HEK293 (cell line): ENCODE measurements around the gene PFKL.
A peak's percentile ranks its signal among the peaks of the same experiment; 100 is the strongest.

Source experiments
- CTCF ChIA-PET: fragments of 350-600 bp; formaldehyde crosslinking; extraction: SDS; loops from one replicate; lab custom pipeline; 2021; ENCODE audit warnings: antibody characterized with exemption; lab: Yijun Ruan, JAX
- POLR2A ChIA-PET: fragments of 300-600 bp; formaldehyde crosslinking; extraction: SDS; loops from one replicate; lab custom pipeline; 2020; ENCODE audit warnings: antibody characterized with exemption, inconsistent platforms; lab: Yijun Ruan, JAX
- H3K27ac ChIP-seq: fragments of 200-500 bp; sonication (Bioruptor generic); 2 replicates; pipeline ENCODE4 v1.5.1; 2014; ENCODE audit warnings: low read depth, low read length, control low read depth, inconsistent platforms; ENCODE audit errors: extremely low read depth
- H3K36me3 ChIP-seq, 2 experiments: fragments of 200-500 bp in 1 of 2; sonication (Bioruptor generic) in 1 of 2; 1 replicate in 1 of 2; 2 replicates in 1 of 2; pipeline ENCODE4 v1.5.1; 2014 to 2017; ENCODE audit warnings: inconsistent platforms in 2 of 2, low read length in 2 of 2; ENCODE audit not compliant: control insufficient read depth in 2 of 2, insufficient read depth in 1 of 2
- H3K4me1 ChIP-seq: fragments of 200-500 bp; sonication (Bioruptor generic); 2 replicates; pipeline ENCODE4 v1.5.1; 2014; ENCODE audit warnings: mild to moderate bottlenecking, low read length, inconsistent platforms; ENCODE audit not compliant: control insufficient read depth, insufficient read depth
- H3K4me3 ChIP-seq: 2 replicates; pipeline ENCODE4 v1.5.1; 2011; ENCODE audit warnings: low read depth, mild to moderate bottlenecking, control low read depth, low read length, moderate library complexity
- H3K9me3 ChIP-seq: fragments of 200-500 bp; sonication (Bioruptor generic); 2 replicates; pipeline ENCODE4 v1.5.1; 2014; ENCODE audit warnings: low read depth, low read length, inconsistent platforms; ENCODE audit not compliant: control insufficient read depth, insufficient read depth
- BCL11B ChIP-seq: fragments of 450-650 bp; formaldehyde crosslinking; IDR thresholded peaks from 2 replicates; pipeline ENCODE4 v1.5.1; 2016; ENCODE audit warnings: low read depth, missing biosample characterization, missing genetic modification characterization
- KLF1 ChIP-seq: fragments of 450-650 bp; formaldehyde crosslinking; IDR thresholded peaks from 2 replicates; pipeline ENCODE4 v1.5.1; 2016; ENCODE audit warnings: missing biosample characterization, missing genetic modification characterization
- MZF1 ChIP-seq: fragments of 450-650 bp; formaldehyde crosslinking; IDR thresholded peaks from 2 replicates; pipeline ENCODE4 v1.5.1; 2017; ENCODE audit warnings: missing biosample characterization, missing genetic modification characterization, borderline replicate concordance
- REST ChIP-seq: fragments of 450-650 bp; formaldehyde crosslinking; IDR thresholded peaks from 2 replicates; pipeline ENCODE4 v1.5.1; 2016; ENCODE audit warnings: missing biosample characterization, missing genetic modification characterization
- SETDB1 ChIP-seq: IDR thresholded peaks from one replicate; pipeline ENCODE4 v1.6.1; 2017; ENCODE audit warnings: mild to moderate bottlenecking, low read length, moderate library complexity, mixed read lengths; ENCODE audit not compliant: insufficient read length
- SP7 ChIP-seq: fragments of 450-650 bp; formaldehyde crosslinking; IDR thresholded peaks from 2 replicates; pipeline ENCODE4 v1.5.1; 2016; ENCODE audit warnings: missing biosample characterization, missing genetic modification characterization
- WT1 ChIP-seq: fragments of 450-650 bp; formaldehyde crosslinking; IDR thresholded peaks from 2 replicates; pipeline ENCODE4 v1.5.1; 2016; ENCODE audit warnings: missing biosample characterization, missing genetic modification characterization
- ZIC2 ChIP-seq: fragments of 450-650 bp; formaldehyde crosslinking; IDR thresholded peaks from 2 replicates; pipeline ENCODE4 v1.5.1; 2016; ENCODE audit warnings: missing biosample characterization, missing genetic modification characterization
- ZNF211 ChIP-seq: fragments of 450-650 bp; formaldehyde crosslinking; IDR thresholded peaks from 2 replicates; pipeline ENCODE4 v1.5.1; 2016; ENCODE audit warnings: low read depth, missing biosample characterization, missing genetic modification characterization
- ZNF621 ChIP-seq: fragments of 450-650 bp; formaldehyde crosslinking; IDR thresholded peaks from 2 replicates; pipeline ENCODE4 v1.5.1; 2017; ENCODE audit warnings: missing biosample characterization, missing genetic modification characterization
- TF ChIP-seq, protein P1 (sequence below): fragments of 450-650 bp; formaldehyde crosslinking; IDR thresholded peaks from 2 replicates; pipeline ENCODE4 v1.5.1; 2016; ENCODE audit warnings: missing biosample characterization, missing genetic modification characterization

The PFKL gene

DNA sequence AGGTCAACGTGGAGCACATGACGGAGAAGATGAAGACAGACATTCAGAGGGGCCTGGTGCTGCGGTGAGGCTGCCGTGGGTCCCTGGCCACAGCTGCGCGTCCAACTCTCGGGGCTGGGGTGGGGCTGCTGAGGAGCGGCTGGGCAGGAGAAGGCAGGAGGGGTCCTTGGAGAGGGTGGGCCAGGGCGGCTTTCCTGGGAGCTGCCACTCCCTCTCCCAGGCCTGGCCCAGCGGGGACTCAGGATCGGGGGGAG lies 24.9 kb downstream of the PFKL start:
- H3K4me3 ChIP-seq, result no peak overlapping the region
- CTCF ChIA-PET, result no interaction called here
- no peak for TF ChIP-seq REST
- peak; percentile 22; the same call in 1 of the 2 replicates for TF ChIP-seq KLF1 (tag by site-specific recombination)
- no peaks in the 10 kb centered on the region for H3K9me3 ChIP-seq
- H3K4me1 ChIP-seq, result no peaks in the 10 kb centered on the region
- no peak overlapping the region for H3K27ac ChIP-seq
- peaks cover 0 to 74% of the 10 kb centered on the region in 2 experiments; a peak in 2 of 3 replicates for H3K36me3 ChIP-seq
- POLR2A ChIA-PET, result no interaction called here

DNA sequence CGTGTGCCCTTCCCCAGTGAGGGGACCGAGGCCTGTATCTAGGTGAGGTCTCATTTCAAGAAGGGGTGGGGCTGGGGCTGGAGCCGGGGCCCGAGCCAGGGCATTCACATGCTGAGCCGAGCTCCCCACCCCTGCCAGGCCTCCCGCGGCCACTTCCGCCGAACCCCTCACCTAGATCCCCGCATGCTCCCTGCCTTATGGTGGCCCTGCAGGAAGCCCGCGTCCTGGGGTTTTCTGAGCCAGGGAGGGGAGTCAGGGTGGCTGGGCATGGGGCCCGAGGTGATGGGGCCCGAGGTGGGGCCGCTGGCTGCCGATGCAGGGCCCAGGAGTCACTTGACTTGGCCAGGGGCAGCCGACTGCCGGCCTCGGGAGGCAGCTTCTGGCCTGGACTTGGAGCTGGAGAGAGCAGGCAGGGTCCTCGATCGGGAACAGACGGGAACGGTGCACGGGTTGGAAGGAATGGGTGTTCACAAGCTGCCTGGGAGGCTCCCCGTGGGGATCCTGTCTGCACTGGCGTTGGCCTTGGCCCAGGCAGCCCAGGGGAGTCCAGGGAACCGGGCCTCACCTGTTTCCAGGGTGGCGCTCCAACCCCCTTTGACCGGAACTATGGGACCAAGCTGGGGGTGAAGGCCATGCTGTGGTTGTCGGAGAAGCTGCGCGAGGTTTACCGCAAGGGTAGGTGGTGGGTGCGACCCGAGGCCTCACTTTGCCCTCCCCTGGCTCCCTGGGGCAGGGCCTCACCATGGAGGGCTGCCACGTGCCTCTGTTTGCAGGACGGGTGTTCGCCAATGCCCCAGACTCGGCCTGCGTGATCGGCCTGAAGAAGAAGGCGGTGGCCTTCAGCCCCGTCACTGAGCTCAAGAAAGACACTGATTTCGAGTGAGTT lies 25.8 kb downstream of the PFKL start:
- Histone ChIP-seq H3K36me3 (peaks cover 0 to 67% of the 10 kb centered on the region in 2 experiments; a peak in 2 of 3 replicates), H3K4me3 (no peak overlapping the region), H3K27ac (no peak overlapping the region), H3K9me3 (no peaks in the 10 kb centered on the region), H3K4me1 (no peaks in the 10 kb centered on the region)
- TF ChIP-seq SP7 (tag by site-specific recombination) (no peak), WT1 (tag by site-specific recombination) (no peak), ZIC2 (tag by site-specific recombination) (peak; percentile 80), ZNF211 (no peak), SETDB1 (no peak), BCL11B (tag by site-specific recombination) (no peak), MZF1 (tag by site-specific recombination) (no peak)
- ChIA-PET CTCF (no interaction called here), POLR2A (interaction anchor here (1.0 kb wide), 1 partner anchor 10 kb away, joined by 3 read pairs; no protein-coding TSS in a partner anchor)

DNA sequence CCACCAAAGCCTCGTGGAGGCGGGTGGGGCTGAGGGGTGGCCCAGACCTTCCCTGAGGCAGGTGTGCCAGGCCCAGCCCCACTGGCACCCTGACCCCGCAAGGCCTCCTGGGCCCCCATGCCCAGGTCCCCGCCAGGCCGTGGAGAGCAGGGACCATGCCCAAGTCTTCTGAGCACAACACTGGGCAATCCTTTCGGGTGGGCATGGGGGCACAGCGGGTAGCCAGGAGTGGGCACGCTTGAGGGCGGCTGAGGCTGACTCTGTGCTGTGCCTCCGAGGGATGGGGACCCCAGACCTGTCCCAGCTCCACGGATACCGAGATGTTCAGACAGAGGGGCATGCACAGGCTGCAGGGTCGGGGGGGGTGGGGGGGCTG lies 26.4 kb downstream of the PFKL start:
- POLR2A ChIA-PET, result interaction anchor here (1.0 kb wide), 1 partner anchor 11 kb away, joined by 3 read pairs; no protein-coding TSS in a partner anchor

More for the DNA sequence above, 26.4 kb downstream of the PFKL start:
- H3K9me3 ChIP-seq, result no peaks in the 10 kb centered on the region
- no peaks in the 10 kb centered on the region for H3K4me1 ChIP-seq
- TF ChIP-seq, protein P1, sequence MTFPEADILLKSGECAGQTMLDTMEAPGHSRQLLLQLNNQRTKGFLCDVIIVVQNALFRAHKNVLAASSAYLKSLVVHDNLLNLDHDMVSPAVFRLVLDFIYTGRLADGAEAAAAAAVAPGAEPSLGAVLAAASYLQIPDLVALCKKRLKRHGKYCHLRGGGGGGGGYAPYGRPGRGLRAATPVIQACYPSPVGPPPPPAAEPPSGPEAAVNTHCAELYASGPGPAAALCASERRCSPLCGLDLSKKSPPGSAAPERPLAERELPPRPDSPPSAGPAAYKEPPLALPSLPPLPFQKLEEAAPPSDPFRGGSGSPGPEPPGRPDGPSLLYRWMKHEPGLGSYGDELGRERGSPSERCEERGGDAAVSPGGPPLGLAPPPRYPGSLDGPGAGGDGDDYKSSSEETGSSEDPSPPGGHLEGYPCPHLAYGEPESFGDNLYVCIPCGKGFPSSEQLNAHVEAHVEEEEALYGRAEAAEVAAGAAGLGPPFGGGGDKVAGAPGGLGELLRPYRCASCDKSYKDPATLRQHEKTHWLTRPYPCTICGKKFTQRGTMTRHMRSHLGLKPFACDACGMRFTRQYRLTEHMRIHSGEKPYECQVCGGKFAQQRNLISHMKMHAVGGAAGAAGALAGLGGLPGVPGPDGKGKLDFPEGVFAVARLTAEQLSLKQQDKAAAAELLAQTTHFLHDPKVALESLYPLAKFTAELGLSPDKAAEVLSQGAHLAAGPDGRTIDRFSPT, result 0 out of 2 replicates have a peak, but pooled peaks have one; percentile 28
- TF ChIP-seq ZNF621 (tag by site-specific recombination), result no peak
- H3K27ac ChIP-seq, result no peak overlapping the region
- peaks cover 0 to 63% of the 10 kb centered on the region in 2 experiments; a peak in 1 of 3 replicates for H3K36me3 ChIP-seq
- H3K4me3 ChIP-seq, result no peak overlapping the region
- CTCF ChIA-PET, result no interaction called here
